H9 (cell line): ENCODE measurements around the gene ITGB8. TPM values are rescaled to one million over a fixed set of nuclear protein-coding genes. Genes with fewer than 3 reads are reported as not detected.

Source experiments
- DNase-seq: peaks from one replicate; pipeline ENCODE4 v3.0.0-alpha.2; 2017
- H2AFZ ChIP-seq: one replicate; pipeline ENCODE4 v1.6.1; 2013; ENCODE audit warnings: mild to moderate bottlenecking, low read length, control low read depth, moderate library complexity
- H2AK5ac ChIP-seq: 2 replicates; pipeline ENCODE4 v1.6.1; 2013; ENCODE audit warnings: low read length, control low read depth, mixed read lengths; ENCODE audit not compliant: insufficient read length
- H2BK120ac ChIP-seq: one replicate; pipeline ENCODE4 v1.6.1; 2013; ENCODE audit warnings: low read depth, mild to moderate bottlenecking, low read length, control low read depth, inconsistent platforms; ENCODE audit not compliant: poor library complexity, severe bottlenecking
- H2BK12ac ChIP-seq: 2 replicates; pipeline ENCODE4 v1.6.1; 2013; ENCODE audit warnings: low read length, control low read depth, mixed read lengths, low read depth; ENCODE audit not compliant: insufficient read length
- H2BK15ac ChIP-seq: 2 replicates; pipeline ENCODE4 v1.6.1; 2013; ENCODE audit warnings: low read depth, low read length, control low read depth
- H2BK20ac ChIP-seq: one replicate; pipeline ENCODE4 v1.6.1; 2013; ENCODE audit warnings: low read depth, mild to moderate bottlenecking, low read length, control low read depth, inconsistent platforms; ENCODE audit not compliant: poor library complexity, severe bottlenecking
- H2BK5ac ChIP-seq: 2 replicates; pipeline ENCODE4 v1.6.1; 2013; ENCODE audit warnings: low read length, control low read depth, mixed read lengths; ENCODE audit not compliant: insufficient read length
- H3K14ac ChIP-seq: 2 replicates; pipeline ENCODE4 v1.6.1; 2013; ENCODE audit warnings: low read length, control low read depth; ENCODE audit not compliant: insufficient read depth
- H3K18ac ChIP-seq: 2 replicates; pipeline ENCODE4 v1.6.1; 2013; ENCODE audit warnings: low read depth, mild to moderate bottlenecking, mixed read lengths, low read length, control low read depth; ENCODE audit not compliant: insufficient read length
- H3K23ac ChIP-seq: 2 replicates; pipeline ENCODE4 v1.6.1; 2013; ENCODE audit warnings: low read length, control low read depth, mixed read lengths, low read depth; ENCODE audit not compliant: insufficient read length
- H3K23me2 ChIP-seq: 2 replicates; pipeline ENCODE4 v1.6.1; 2013; ENCODE audit warnings: low read depth, mild to moderate bottlenecking, mixed read lengths, low read length, control low read depth; ENCODE audit not compliant: insufficient read length, poor library complexity, severe bottlenecking
- H3K27ac ChIP-seq: 2 replicates; pipeline ENCODE4 v1.5.1; 2013; ENCODE audit warnings: low read length, control low read depth, mixed read lengths, low read depth; ENCODE audit not compliant: insufficient read length
- H3K27me3 ChIP-seq: 2 replicates; pipeline ENCODE4 v1.6.1; 2013; ENCODE audit warnings: low read length, control low read depth, inconsistent platforms; ENCODE audit not compliant: insufficient read depth
- H3K4ac ChIP-seq: 2 replicates; pipeline ENCODE4 v1.6.1; 2013; ENCODE audit warnings: low read depth, mild to moderate bottlenecking, control low read depth, inconsistent platforms, low read length, moderate library complexity
- H3K4me1 ChIP-seq: 2 replicates; pipeline ENCODE4 v1.6.1; 2013; ENCODE audit warnings: low read length, control low read depth, inconsistent platforms; ENCODE audit not compliant: insufficient read depth
- H3K4me2 ChIP-seq: 2 replicates; pipeline ENCODE4 v1.6.1; 2013; ENCODE audit warnings: low read length, control low read depth, mixed read lengths; ENCODE audit not compliant: insufficient read length, insufficient read depth
- H3K56ac ChIP-seq: 2 replicates; pipeline ENCODE4 v1.6.1; 2013; ENCODE audit warnings: low read depth, mild to moderate bottlenecking, mixed read lengths, low read length, control low read depth; ENCODE audit not compliant: insufficient read length
- H3K79me1 ChIP-seq: 2 replicates; pipeline ENCODE4 v1.6.1; 2013; ENCODE audit warnings: low read depth, mild to moderate bottlenecking, moderate library complexity, low read length, control low read depth, inconsistent platforms; ENCODE audit not compliant: insufficient read depth, poor library complexity, severe bottlenecking
- H3K79me2 ChIP-seq: 2 replicates; pipeline ENCODE4 v1.6.1; 2013; ENCODE audit warnings: low read length, control low read depth, inconsistent platforms; ENCODE audit not compliant: insufficient read depth
- H3K9ac ChIP-seq: 2 replicates; pipeline ENCODE4 v1.6.1; 2013; ENCODE audit warnings: low read length, control low read depth, mixed read lengths; ENCODE audit not compliant: insufficient read length; ENCODE audit errors: extremely low read depth
- H3K9me3 ChIP-seq: one replicate; pipeline ENCODE4 v1.6.1; 2013; ENCODE audit warnings: low read depth, low read length, inconsistent platforms; ENCODE audit not compliant: control insufficient read depth
- H3T11ph ChIP-seq: one replicate; pipeline ENCODE4 v1.6.1; 2013; ENCODE audit warnings: mild to moderate bottlenecking, low read length, control low read depth, inconsistent platforms
- H4K20me1 ChIP-seq: one replicate; pipeline ENCODE4 v1.6.1; 2013; ENCODE audit not compliant: control insufficient read depth, insufficient read length, insufficient read depth
- H4K5ac ChIP-seq: 2 replicates; pipeline ENCODE4 v1.6.1; 2013; ENCODE audit warnings: low read depth, mild to moderate bottlenecking, mixed read lengths, low read length, control low read depth; ENCODE audit not compliant: insufficient read length
- H4K8ac ChIP-seq: replicated peaks from 2 replicates; pipeline ENCODE4 v1.6.1; 2013; ENCODE audit warnings: low read length, control low read depth, mixed read lengths, low read depth; ENCODE audit not compliant: insufficient read length
- H4K91ac ChIP-seq: 2 replicates; pipeline ENCODE4 v1.6.1; 2013; ENCODE audit warnings: low read depth, mild to moderate bottlenecking, moderate library complexity, mixed read lengths, low read length, control low read depth; ENCODE audit not compliant: insufficient read length
- H3K27ac Mint-ChIP-seq, 3 experiments: 2 replicates in 2 of 3; 3 replicates in 1 of 3; pipeline ENCODE4 v1.8.0; 2020 to 2021; ENCODE audit warnings: mixed read lengths in 3 of 3, mild to moderate bottlenecking in 1 of 3, moderate library complexity in 1 of 3
- H3K27me3 Mint-ChIP-seq: 2 replicates; pipeline ENCODE4 v1.8.0; 2021; ENCODE audit warnings: low read depth, mild to moderate bottlenecking, moderate library complexity, mixed read lengths
- H3K36me3 Mint-ChIP-seq, 3 experiments: 2 replicates in 2 of 3; 3 replicates in 1 of 3; pipeline ENCODE4 v1.8.0; 2020 to 2021; ENCODE audit warnings: low read depth in 3 of 3, mixed read lengths in 3 of 3; ENCODE audit not compliant: insufficient read depth in 1 of 3
- H3K4me1 Mint-ChIP-seq, 2 experiments: 2 replicates each; pipeline ENCODE4 v1.8.0; 2020; ENCODE audit warnings: mixed read lengths in 2 of 2
- H3K4me3 Mint-ChIP-seq, 2 experiments: 2 replicates in 1 of 2; 3 replicates in 1 of 2; pipeline ENCODE4 v1.8.0; 2020 to 2021; ENCODE audit warnings: mild to moderate bottlenecking in 2 of 2, mixed read lengths in 2 of 2, moderate library complexity in 1 of 2
- H3K9me3 Mint-ChIP-seq, 2 experiments: 2 replicates in 1 of 2; 3 replicates in 1 of 2; pipeline ENCODE4 v1.8.0; 2020; ENCODE audit warnings: mild to moderate bottlenecking in 2 of 2, mixed read lengths in 2 of 2, moderate library complexity in 1 of 2
- CTCF ChIP-seq: fragments of 200-600 bp; sonication (generic); conservative IDR thresholded peaks from 3 replicates; pipeline ENCODE4 v1.8.0; 2021; ENCODE audit warnings: antibody characterized with exemption, mild to moderate bottlenecking
- WGBS: extraction: QIAGEN DNeasy Blood & Tissue Kit; methylation state at CpG from one replicate; pipeline ENCODE4 v1.1.7; 2013; ENCODE audit warnings: missing lambda C conversion rate, low lambda C conversion rate, mixed read lengths; ENCODE audit not compliant: insufficient read length; ENCODE audit errors: extremely low coverage; 5-methylcytosine and 5-hydroxymethylcytosine counted together
- total RNA-seq: library from RNA; stranded (reverse); gene quantifications from 2 replicates; pipeline ENCODE4 v1.2.1, GENCODE V29; 2021

ITGB8 gene
- total RNA-seq, 1 experiment from 2014 or later: 7.6 TPM

GRCh38 chr7:20344396-20344795 lies 13.7 kb downstream of the ITGB8 start:
- TF ChIP-seq CTCF: no peak
- no peak overlapping the region for H4K91ac ChIP-seq
- H3K4me2 ChIP-seq: no peak overlapping the region
- H4K20me1 ChIP-seq: no peaks in the 10 kb centered on the region
- no peak overlapping the region for H2BK120ac ChIP-seq
- Mint-ChIP-seq H3K4me3 (no peak overlapping the region), H3K4me1 (peaks cover 29 to 30% of the 10 kb centered on the region in 2 experiments), H3K36me3 (no peaks in the 10 kb centered on the region), H3K27me3 (no peaks in the 10 kb centered on the region), H3K27ac (no peak overlapping the region), H3K9me3 (no peaks in the 10 kb centered on the region)
- H2AFZ ChIP-seq: no peak overlapping the region
- peaks cover 6% of the 10 kb centered on the region; the same call in 1 of the 2 replicates for H3K4me1 ChIP-seq
- H3K14ac ChIP-seq: no peak overlapping the region
- H4K5ac ChIP-seq: no peak overlapping the region
- no peak for DNase-seq
- no peaks in the 10 kb centered on the region for H3K27me3 ChIP-seq
- H3K79me1 ChIP-seq: no peaks in the 10 kb centered on the region
- no peak overlapping the region for H3K23ac ChIP-seq
- H3K9ac ChIP-seq: no peak overlapping the region
- H3K18ac ChIP-seq: no peak overlapping the region
- no peaks in the 10 kb centered on the region for H3K9me3 ChIP-seq
- no peak overlapping the region for H3K27ac ChIP-seq
- no peak overlapping the region for H3T11ph ChIP-seq
- H2BK12ac ChIP-seq: no peak overlapping the region
- WGBS: no CpG with 5 or more reads among the region's 4 CpGs
- H3K56ac ChIP-seq: no peak overlapping the region
- H3K79me2 ChIP-seq: no peaks in the 10 kb centered on the region
- no peak overlapping the region for H3K4ac ChIP-seq
- H2AK5ac ChIP-seq: no peak overlapping the region
- no peak overlapping the region for H2BK15ac ChIP-seq
- no peak overlapping the region for H4K8ac ChIP-seq
- H2BK20ac ChIP-seq: no peak overlapping the region
- no peak overlapping the region for H2BK5ac ChIP-seq
- H3K23me2 ChIP-seq: no peaks in the 10 kb centered on the region
